HG03575 (cell line): ENCODE results near the gene DAB2.
"Not testable (repeated sequence)": the region's sequence is repeated elsewhere in the genome, so short reads cannot be mapped to it uniquely, and the experiment has no call there.

Source experiments
- ATAC-seq: cut with Tn5 transposase; IDR thresholded peaks from one replicate; pipeline ENCODE4 v1.9.1; 2021; ENCODE audit not compliant: unreplicated experiment, insufficient number of reproducible peaks, low FRiP score; ENCODE audit errors: extremely low read depth

Gene DAB2

DNA sequence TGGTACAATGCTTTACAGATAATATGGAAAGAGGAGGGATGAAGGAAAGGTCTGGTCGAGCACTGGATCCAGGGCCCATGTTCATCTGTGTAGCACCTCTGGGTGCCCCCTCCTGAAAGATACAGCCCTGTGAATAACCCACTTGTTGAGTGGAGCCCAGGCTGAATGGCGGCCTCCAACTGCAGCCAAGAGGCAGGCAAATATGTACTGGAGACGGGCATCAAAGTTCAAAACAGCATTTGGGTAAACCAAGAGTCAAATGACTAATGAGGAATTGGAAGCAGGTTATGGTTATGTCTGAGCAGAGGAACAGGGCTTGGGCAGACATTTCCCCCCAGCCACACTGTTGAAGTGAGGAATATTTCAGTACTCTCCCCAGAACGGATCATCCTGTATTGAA is 61.6 kb downstream of the DAB2 start:
- ATAC-seq = no peak

DNA sequence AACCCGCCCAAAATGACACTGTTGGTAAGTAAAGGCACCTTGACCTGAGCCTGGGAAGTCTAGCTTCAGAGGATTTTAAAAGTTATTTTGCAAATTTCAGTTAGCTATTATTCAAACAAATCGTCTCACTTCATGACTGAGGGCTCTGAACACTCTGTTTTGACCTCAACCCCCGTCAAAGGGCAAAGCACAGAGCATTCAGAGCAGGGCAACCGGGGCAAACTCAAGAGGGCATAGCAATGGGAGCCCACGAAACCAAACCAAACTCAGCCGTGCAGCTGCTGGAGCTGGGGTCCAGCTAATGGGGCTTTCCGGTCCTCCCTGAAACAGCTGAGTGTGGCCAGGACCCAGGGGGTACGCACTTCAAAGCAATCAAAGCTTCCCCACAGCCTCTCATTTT is 62.1 kb downstream of the DAB2 start:
- no peak for ATAC-seq

DNA sequence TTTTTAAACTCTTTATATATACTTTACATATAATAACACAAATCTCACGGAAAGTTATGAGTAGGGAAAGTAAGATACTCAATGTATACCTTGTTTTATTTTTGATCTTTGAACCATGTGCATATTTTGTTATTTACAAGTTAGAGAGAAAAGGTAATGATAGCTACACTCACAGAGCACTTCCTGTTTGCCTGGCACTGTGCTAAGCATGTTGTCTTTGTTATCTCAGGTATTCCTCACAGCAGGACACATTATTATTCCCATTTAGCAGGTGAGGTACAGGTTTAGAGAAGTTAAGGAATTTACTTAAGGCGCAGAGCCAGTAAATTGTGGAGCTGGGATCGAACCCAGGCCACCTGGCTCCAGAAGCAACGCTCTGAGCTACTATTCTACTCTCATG is 63.5 kb downstream of the DAB2 start:
- ATAC-seq = no peak

DNA sequence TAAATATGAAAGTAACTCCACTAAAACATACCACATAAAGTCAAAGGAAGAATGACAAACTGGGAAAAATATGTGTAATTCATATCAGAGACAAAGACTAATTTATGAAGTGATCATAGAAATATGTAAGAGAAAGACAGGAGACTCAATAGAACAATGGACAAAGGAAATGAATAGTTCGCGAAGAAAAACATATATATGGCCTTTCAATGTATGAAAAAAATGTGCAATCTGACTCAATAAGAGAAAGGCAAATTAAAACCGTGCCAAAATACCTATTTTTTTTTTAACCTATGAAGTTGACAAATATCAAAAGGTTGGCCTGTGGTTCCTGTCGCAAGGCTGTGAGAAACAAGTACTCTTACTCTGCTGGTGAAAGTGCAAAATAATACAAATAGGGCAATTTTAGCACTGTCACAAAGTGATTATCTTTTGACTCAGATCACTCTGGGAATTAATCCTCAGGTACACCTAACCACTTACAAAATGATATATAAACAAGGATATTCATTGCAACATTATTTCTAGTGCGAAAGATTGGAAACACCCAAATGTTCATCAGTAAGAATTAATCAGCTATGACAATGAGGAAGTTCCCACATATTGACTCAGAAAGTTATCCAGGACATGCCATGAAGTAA is 64.2 kb downstream of the DAB2 start:
- no peak for ATAC-seq

DNA sequence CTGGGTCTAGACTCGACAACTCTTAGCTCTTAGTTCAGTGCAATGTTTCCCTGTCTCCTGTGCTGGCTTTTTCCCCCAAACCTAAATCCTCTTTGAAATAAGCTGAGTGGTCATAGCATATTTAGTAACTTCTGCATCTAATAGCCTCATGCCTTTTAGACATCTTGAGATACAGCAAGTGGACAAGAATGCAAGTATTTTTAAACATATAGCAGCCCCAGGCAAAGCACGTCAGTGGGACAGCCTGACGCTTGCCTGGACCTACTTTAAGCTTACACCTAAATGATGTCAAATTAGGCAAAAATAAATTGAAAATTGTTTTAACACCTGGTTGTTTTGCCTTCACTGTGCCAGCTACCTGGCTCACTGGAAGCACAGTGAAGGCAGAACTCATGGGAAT is 68.5 kb downstream of the DAB2 start:
- ATAC-seq = no peak

DNA sequence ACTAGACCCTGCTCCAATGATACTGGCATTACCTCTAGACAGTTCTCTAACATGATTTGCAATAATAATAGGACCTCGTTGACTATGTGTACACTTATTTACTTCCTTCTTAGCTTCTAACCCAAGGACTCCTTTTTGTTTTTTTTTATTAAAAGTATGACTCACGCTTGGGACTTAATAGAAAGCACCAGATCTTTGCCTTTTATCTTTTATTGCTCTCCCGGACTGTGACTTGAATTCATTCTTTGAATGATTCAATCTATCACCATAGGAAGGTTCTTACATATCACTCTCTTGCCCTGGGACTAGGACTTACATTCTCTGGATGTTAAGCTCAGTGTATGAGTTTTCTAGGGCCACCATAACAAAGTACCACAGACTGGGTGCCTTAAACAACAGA is 69.5 kb downstream of the DAB2 start:
- ATAC-seq = no peak

DNA sequence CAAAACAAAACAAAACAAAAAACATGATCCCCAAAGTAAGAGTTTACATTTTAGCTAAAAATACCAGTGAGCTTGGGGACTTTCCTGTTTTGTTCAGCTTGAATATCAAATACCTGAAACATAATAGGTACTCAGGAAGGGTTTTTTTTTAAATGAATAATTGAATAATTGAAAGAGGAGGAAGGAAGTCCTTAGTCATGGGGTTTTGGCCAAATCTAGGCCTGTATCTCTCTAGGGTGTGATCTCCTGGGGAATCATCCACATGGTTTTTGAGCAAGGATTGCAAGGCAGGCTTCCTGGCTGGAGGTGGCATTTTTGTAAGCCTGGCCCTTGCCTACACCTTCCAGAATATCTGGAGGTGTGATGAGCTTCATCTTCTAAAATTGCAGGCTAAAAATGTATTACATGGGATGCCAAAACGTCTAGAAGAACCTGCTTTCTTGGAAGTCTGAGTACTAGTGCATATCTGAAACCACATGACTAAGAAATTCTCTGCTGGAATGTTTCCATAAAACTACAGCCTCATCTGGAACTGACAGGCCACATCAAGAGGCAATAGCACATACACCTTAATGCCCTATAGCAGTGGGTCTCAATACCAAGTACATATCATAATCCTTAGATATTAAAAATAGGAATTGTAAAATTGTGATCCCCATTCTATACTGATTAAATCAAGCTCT is 70.9 kb downstream of the DAB2 start:
- ATAC-seq = no peak

DNA sequence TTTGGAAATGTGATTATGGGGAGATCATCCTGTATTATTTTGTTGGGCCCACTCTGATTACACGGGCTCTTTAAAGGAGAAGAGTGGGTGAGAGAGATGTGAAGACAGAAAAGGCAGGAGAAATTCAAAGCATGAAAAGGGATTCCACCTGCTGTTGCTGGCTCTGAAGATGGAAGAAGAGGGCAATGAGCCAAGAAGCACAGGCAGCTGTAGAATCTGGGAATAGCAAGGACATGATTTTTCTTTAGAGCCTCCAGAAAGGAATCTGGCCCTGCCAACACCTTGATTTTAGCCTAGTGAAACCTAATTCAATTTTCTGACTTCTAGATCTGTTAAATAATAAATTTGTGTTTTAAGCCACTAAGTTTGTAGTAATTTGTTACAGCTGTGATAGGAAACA is 71.8 kb downstream of the DAB2 start:
- ATAC-seq = no peak

DNA sequence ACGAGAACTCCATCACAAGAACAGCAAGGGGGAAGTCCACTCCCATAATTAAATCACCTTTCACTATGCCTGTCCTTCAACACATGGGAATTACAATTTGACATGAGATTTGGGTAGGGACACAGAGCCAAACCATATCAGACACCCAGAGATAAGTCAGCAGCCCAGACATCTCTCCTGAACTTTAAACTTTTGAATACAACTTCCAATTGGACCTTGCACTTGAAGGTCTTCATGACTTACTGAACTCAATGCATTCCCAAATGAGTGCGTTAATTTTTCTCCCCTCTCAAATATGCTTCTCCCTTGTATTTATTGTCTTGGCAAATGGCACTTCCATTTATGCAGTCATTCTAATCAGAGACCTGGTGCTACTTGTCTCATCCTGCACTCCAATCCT is 72.6 kb downstream of the DAB2 start:
- ATAC-seq = no peak

DNA sequence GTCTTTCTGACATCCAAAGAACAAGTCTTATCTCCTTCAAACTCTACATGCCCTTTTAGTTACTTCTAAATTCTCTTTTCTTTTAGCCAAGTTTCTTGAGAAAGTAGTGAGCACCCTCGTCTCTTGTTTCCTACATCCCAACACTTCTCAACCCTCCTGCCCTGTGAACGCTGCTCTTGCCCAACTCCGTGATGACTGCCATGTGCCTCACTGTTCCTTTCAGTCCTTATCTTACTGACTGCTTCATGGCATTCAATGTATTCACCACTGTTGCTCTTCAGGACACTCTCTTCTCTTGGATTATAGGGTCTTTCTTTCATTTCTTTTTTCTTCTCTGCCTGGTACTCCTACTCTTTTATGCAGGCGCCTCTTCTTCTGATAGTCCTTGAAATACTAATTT is 75.3 kb downstream of the DAB2 start:
- no peak for ATAC-seq

DNA sequence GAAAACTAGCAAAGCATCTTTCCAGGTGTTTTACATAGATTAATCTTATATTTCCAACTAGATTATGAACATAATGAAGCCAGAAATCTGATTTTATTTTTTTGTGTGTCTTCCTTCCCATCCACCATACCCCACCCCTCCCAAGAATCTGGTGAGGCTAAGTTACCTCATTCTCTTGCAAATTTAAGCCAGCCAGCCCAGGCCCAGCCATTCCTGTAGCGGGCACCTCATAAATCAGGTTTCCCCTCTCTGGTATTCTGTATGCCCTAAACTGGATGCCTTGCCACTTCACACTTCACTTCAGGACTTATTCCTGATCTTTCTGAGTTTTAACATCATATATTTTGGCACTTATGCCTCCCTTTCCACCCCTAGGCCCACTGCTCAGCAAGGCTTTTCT is 82.3 kb downstream of the DAB2 start:
- ATAC-seq = no peak

DNA sequence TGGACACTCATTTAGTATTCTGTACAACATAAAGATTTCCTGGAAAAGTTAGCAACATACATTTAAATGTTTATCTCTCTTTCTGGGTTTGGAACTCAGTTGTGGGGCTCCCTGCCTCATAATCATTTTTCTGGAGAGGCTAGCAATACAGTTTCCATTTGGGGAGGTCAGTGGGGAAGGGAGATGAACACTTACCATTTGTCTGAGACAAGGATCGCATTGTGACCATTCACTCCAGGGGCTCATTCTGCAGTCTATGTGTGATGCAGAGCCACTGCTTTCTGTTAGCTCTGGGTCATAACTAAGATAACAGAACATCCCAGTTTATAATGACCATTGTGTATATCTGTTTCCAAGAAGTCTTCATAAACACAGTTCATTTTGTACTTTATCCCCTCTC is 82.9 kb downstream of the DAB2 start:
- ATAC-seq = no peak

DNA sequence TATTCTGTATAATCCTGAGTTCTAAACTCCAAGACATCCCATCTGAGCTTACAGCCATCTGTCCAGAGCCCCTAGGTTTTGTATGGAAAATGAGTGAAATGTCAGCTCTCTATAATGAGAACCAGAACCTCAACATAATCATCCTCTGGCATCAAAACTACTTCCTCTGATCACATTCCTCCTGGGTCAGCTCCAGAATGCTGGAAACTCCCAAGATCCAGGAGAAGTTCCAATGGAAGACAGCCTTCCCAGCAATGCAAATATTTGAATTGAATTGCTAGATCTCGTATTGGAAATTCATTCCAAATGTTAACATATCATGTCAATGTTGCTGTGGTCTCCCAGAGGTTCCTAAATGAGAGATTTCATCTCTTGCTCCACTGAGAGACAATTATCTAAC is 84.3 kb downstream of the DAB2 start:
- ATAC-seq = no peak

DNA sequence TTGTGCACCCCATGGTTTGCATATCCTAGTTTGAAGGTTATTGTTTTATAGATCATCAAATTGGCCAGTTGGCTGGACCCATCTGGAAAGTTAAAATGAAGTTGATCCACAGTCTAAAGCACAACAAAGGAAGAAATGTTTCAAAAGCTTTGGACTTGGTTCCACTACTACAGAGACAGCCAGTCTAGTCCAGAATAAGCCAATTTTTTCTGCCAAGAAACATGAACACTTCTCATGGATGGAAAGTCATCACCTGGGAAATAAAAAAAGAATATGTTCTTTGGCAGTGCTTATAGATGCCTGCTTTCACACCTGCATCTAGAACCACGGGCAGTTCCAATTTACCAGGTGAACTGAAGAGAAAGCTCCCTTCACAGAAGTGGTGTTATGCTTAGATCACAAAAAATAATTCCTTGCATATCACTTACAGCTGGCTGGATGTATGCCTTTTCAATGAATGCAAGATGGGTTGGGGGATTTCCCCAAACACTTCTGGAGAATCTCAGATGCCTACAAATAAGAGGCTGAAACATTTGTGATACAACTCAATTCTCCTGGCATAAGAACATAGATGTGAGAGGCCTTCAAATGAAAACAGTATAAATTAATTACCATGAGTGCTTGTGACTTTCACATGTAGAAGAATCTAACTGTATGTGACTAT is 87.4 kb downstream of the DAB2 start:
- ATAC-seq = no peak

DNA sequence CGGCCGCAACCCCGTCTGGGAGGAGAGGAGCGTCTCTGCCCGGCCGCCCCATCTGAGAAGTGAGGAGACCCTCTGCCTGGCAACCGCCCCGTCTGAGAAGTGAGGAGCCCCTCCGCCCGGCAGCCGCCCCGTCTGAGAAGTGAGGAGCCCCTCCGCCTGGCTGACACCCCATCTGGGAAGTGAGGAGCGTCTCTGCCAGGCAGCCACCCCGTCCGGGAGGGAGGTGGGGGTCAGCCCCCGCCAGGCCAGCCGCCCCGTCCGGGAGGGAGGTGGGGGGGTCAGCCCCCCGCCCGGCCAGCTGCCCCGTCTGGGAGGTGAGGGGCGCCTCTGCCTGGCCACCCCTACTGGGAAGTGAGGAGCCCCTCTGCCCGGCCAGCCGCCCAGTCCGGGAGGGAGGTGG is 90.5 kb downstream of the DAB2 start:
- ATAC-seq = not testable (repeated sequence)

DNA sequence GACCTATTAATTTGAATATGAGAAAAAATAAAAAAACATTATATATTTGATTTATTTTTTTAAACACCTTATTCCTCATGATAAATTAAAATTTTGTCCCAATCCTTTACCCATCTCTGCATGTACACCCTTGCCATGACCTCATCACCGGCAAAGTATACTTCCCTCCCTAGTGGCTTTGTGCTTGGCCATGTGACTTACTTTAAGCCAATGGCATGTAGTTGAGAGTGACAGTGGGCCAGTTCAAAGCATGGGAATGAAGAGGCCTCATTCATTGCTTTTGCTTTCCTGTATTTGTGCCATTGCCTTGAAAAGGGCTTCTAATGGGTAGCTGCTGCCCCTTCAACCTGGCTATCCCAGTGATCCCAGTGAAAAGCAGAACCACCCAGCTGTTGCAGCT is 91.7 kb downstream of the DAB2 start:
- ATAC-seq = no peak

DNA sequence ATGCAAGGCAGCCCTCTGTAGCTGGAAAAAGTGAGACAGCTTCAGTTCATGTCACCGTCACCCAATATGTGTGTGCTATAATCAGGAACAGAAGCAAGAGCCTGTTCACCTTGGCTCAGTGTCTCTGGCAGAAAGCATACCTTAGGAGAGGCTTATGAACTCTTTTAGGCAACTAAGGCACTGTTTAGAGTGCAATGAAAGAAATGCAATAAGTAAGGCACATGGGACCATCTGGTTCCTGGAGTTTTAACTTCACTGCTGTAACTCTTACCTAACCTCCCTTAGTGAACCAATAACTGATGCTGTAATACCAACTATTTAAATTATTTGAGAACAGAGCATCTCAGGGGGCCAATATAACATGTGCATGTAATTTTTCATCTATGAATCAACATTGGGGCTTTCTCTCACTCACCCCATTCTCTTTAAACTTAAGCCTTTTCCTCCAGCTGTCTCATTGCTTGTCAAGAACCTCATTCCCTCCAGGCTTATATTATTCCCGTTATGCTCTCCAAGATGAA is 92.9 kb downstream of the DAB2 start:
- ATAC-seq = no peak

DNA sequence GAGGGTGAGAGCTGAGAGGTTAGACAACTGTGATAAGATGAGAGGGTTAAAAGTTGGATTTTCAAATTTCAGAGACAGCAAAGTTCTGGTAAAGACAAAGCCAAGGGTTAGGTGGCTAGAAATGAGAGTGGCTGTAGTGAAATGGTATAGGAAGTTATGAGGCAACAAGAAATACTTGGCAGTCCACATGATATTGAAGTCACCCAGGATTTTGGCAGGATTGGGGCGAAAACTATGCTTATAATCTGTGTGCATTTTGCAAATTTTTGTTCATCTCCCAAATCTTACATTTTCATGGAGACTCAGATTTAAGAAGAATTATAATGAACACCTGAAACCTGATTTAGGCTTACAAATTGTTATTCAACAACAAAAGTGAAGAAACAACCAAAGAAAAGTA is 96.0 kb downstream of the DAB2 start:
- no peak for ATAC-seq

DNA sequence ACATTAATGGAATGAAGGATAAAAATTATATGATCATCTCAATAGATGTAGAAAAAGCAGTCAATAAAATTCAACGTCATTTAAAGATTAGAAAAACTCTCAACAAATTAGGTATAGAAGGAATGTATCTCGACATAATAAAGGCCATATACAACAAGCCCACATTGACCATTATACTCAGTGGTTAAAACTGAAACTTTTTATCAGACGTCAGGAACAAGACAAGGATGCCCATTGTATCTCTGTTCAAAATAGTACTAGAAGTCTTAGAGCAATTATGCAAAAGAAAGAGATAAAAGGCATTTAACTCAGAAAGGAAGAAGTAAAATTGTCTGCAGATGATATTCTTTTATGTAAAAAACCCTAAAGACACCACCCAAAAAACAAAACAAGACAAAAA is 101.2 kb downstream of the DAB2 start:
- no peak for ATAC-seq
